NCI-H2196 (cell line): ENCODE data around the gene VANGL2.

Experiments used
- DNase-seq: peaks from one replicate; lab custom pipeline; 2025; ENCODE audit not compliant: unreplicated experiment; lab: John Stamatoyannopoulos, UW

Gene VANGL2

GRCh38 chr1:160400223-160400645 is at the start of gene VANGL2:
Gene VANGL2, plus strand, starts transcription at chr1:160400564. Its CDS starts 15,274 bp downstream, at chr1:160415838.
- DNase-seq: peak; percentile 23

- no peak for DNase-seq
These were observed 48.7 kb upstream of the VANGL2 start for GRCh38 chr1:160351629-160352028.

GRCh38 chr1:160352555-160352954 is 47.8 kb upstream of the VANGL2 start:
- DNase-seq: no peak

- DNase-seq: no peak
These were observed 47.1 kb upstream of the VANGL2 start for GRCh38 chr1:160353223-160353622.

- DNase-seq: no peak
These were observed 45.9 kb upstream of the VANGL2 start for GRCh38 chr1:160354388-160354985.

- no peak for DNase-seq
These were observed 42.9 kb upstream of the VANGL2 start for GRCh38 chr1:160357286-160358002.

GRCh38 chr1:160358073-160358472 is 42.3 kb upstream of the VANGL2 start:
- DNase-seq: no peak

- no peak for DNase-seq
These were observed 40.7 kb upstream of the VANGL2 start for GRCh38 chr1:160359559-160360226.

GRCh38 chr1:160360227-160360695 is 40.1 kb upstream of the VANGL2 start:
- DNase-seq: no peak

- no peak for DNase-seq
These were observed 39.2 kb upstream of the VANGL2 start for GRCh38 chr1:160361199-160361598.

- no peak for DNase-seq
These were observed 38.6 kb upstream of the VANGL2 start for GRCh38 chr1:160361814-160362167.

GRCh38 chr1:160362168-160362957 is 38.0 kb upstream of the VANGL2 start:
- no peak for DNase-seq

- no peak for DNase-seq
These were observed 37.4 kb upstream of the VANGL2 start for GRCh38 chr1:160363010-160363409.

- no peak for DNase-seq
These were observed 36.2 kb upstream of the VANGL2 start for GRCh38 chr1:160363951-160364735.

GRCh38 chr1:160365325-160365724 is 35.0 kb upstream of the VANGL2 start:
- no peak for DNase-seq

GRCh38 chr1:160366731-160367515 is 33.4 kb upstream of the VANGL2 start, which contains the start of gene NHLH1:
Gene NHLH1, plus strand, starts transcription at chr1:160367071. Its CDS starts 3,661 bp downstream, at chr1:160370732.
- no peak for DNase-seq

- no peak for DNase-seq
These were observed 32.9 kb upstream of the VANGL2 start for GRCh38 chr1:160367516-160367900.

- no peak for DNase-seq
These were observed 32.1 kb upstream of the VANGL2 start for GRCh38 chr1:160367934-160368923.
